MM.1S (cell line): ENCODE data around the gene MYO9B.

Source experiments
- DNase-seq: peaks from one replicate; pipeline ENCODE4 v3.0.0-alpha.2; 2015
- H2AFZ ChIP-seq: fragments of 300-600 bp; sonication (generic); 2 replicates; pipeline ENCODE4 v1.6.0; 2016; ENCODE audit warnings: antibody characterized with exemption, low read length
- H3F3A ChIP-seq: fragments of 300-600 bp; sonication (generic); 2 replicates; pipeline ENCODE4 v1.6.1; 2016; ENCODE audit warnings: mild to moderate bottlenecking, antibody characterized with exemption, low read length, moderate library complexity, mixed read lengths; ENCODE audit not compliant: insufficient read depth
- H3K27ac ChIP-seq: fragments of 300-600 bp; sonication (generic); 2 replicates; pipeline ENCODE4 v1.5.1; 2016; ENCODE audit warnings: mild to moderate bottlenecking, low read length
- H3K27me3 ChIP-seq: fragments of 300-600 bp; sonication (generic); replicated peaks from 2 replicates; pipeline ENCODE4 v1.6.0; 2016; ENCODE audit warnings: low read length; ENCODE audit not compliant: insufficient read depth
- H3K36me3 ChIP-seq: fragments of 300-600 bp; sonication (generic); replicated peaks from 2 replicates; pipeline ENCODE4 v1.6.1; 2016; ENCODE audit warnings: mild to moderate bottlenecking, low read length, mixed read lengths; ENCODE audit not compliant: insufficient read depth
- H3K4me1 ChIP-seq: fragments of 300-600 bp; sonication (generic); 2 replicates; pipeline ENCODE4 v1.6.1; 2016; ENCODE audit warnings: low read length, mixed read lengths
- H3K4me2 ChIP-seq: fragments of 300-600 bp; sonication (generic); 2 replicates; pipeline ENCODE4 v1.6.0; 2016; ENCODE audit warnings: low read depth, low read length
- H3K4me3 ChIP-seq: fragments of 300-600 bp; sonication (generic); 2 replicates; pipeline ENCODE4 v1.5.1; 2016; ENCODE audit warnings: low read length, mixed read lengths
- H3K79me2 ChIP-seq: fragments of 300-600 bp; sonication (generic); 2 replicates; pipeline ENCODE4 v1.6.1; 2016; ENCODE audit warnings: mixed run types, low read length, mixed read lengths
- H3K9ac ChIP-seq: fragments of 300-600 bp; sonication (generic); 2 replicates; pipeline ENCODE4 v1.6.1; 2016; ENCODE audit warnings: low read length, mixed read lengths
- H3K9me2 ChIP-seq: fragments of 300-600 bp; sonication (generic); replicated peaks from 2 replicates; pipeline ENCODE4 v1.6.1; 2016; ENCODE audit warnings: mild to moderate bottlenecking, low read length, mixed read lengths; ENCODE audit not compliant: insufficient read depth
- H3K9me3 ChIP-seq: fragments of 300-600 bp; sonication (generic); replicated peaks from 2 replicates; pipeline ENCODE4 v1.6.1; 2016; ENCODE audit warnings: mild to moderate bottlenecking, low read length, mixed read lengths; ENCODE audit not compliant: insufficient read depth
- H4K20me1 ChIP-seq: fragments of 300-600 bp; sonication (generic); 2 replicates; pipeline ENCODE4 v1.6.1; 2016; ENCODE audit warnings: mild to moderate bottlenecking, low read length, moderate library complexity, mixed read lengths; ENCODE audit not compliant: insufficient read depth
- EZH2 ChIP-seq: fragments of 300-600 bp; sonication (generic); optimal IDR thresholded peaks from 2 replicates; pipeline ENCODE3; 2017; ENCODE audit warnings: low read depth, mild to moderate bottlenecking, antibody characterized with exemption, low read length, mixed read lengths
- EZH2phosphoT487 ChIP-seq: fragments of 300-600 bp; sonication (generic); IDR thresholded peaks from 2 replicates; pipeline ENCODE4 v1.6.1; 2018; ENCODE audit warnings: antibody characterized with exemption, low read length
- TF ChIP-seq, protein P1 (sequence below): fragments of 300-600 bp; sonication (generic); IDR thresholded peaks from 2 replicates; pipeline ENCODE4 v1.5.1; 2016; ENCODE audit warnings: antibody characterized with exemption, low read length, mixed read lengths

The MYO9B gene

DNA sequence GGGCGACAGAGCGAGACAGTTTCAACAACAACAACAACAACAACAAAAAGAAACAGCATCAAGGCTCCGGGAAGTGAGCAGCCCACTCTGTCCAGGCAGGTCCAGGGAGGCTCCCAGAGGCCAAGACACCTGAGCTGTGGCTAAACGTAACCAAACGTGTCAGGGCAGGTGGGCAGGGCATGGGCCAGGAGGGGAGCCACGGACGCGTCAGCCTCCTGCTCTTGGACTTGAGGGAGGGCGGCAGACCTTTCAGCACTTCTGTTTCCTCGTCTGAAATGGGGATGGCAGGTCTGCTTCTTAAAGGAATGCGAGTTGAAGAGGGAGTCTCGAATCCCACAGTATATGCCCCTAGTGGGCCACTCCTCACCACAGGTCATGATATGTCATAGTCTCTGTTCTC lies 53.8 kb downstream of the MYO9B start:
- Histone ChIP-seq H3K9ac (no peak overlapping the region), H3K27me3 (no peaks in the 10 kb centered on the region), H3K9me3 (no peaks in the 10 kb centered on the region), H3F3A (no peaks in the 10 kb centered on the region), H3K36me3 (no peaks in the 10 kb centered on the region), H3K4me3 (no peak overlapping the region), H2AFZ (no peak overlapping the region), H3K4me2 (no peak overlapping the region), H3K27ac (no peak overlapping the region), H3K4me1 (no peaks in the 10 kb centered on the region), H3K79me2 (no peaks in the 10 kb centered on the region), H4K20me1 (no peaks in the 10 kb centered on the region), H3K9me2 (no peaks in the 10 kb centered on the region)
- TF ChIP-seq EZH2 (no peak), EZH2phosphoT487 (no peak)
- TF ChIP-seq, protein P1, sequence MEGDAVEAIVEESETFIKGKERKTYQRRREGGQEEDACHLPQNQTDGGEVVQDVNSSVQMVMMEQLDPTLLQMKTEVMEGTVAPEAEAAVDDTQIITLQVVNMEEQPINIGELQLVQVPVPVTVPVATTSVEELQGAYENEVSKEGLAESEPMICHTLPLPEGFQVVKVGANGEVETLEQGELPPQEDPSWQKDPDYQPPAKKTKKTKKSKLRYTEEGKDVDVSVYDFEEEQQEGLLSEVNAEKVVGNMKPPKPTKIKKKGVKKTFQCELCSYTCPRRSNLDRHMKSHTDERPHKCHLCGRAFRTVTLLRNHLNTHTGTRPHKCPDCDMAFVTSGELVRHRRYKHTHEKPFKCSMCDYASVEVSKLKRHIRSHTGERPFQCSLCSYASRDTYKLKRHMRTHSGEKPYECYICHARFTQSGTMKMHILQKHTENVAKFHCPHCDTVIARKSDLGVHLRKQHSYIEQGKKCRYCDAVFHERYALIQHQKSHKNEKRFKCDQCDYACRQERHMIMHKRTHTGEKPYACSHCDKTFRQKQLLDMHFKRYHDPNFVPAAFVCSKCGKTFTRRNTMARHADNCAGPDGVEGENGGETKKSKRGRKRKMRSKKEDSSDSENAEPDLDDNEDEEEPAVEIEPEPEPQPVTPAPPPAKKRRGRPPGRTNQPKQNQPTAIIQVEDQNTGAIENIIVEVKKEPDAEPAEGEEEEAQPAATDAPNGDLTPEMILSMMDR: no peak
- no peak for DNase-seq

DNA sequence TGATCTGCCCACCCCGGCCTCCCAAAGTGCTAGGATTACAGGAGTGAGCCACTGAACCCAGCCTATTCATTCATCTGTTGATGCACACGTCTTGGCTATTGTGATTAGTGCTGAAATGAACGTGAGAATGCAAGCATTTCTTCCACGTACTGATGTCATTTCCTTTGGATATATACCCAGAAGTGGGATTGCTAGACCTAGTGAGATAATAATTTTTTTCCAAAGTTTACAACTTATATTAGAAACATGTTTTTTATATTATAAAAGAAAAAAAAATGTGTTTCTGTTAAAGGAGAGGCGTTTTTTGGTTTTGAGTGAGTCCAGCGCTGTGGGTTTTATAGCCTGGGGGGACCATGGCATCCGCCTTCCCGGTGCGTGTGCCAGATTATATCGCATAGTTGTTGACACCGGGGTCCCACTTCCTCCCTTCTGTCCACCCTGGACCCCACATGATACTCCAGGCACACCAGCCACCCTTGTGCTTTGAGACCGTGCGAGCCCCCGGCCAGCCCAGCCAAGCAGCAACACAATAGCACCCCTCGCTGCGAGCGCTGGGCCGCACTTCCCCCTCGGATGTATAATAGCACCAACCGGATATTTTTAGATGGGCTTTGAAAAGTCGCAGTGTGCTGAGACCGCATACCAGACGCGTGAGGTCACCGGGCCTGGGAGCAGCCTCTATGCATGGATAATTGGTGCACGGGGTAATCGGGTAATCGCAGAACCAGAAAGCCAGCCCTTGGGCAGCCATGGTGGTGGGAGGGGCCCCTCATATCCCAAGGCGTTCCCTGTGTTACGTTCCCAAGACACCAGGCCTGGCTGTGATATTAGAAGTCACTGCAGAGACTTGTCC lies 59.6 kb downstream of the MYO9B start:
- TF ChIP-seq EZH2 (no peak), EZH2phosphoT487 (no peak)
- TF ChIP-seq, protein P1: no peak
- no peak overlapping the region for H3K4me3 ChIP-seq
- no peaks in the 10 kb centered on the region for H4K20me1 ChIP-seq
- H3K4me1 ChIP-seq: 0 out of 2 replicates have a peak, but pooled peaks cover 3% of the 10 kb centered on the region
- DNase-seq: peak; percentile 39
- no peaks in the 10 kb centered on the region for H3K79me2 ChIP-seq
- no peak overlapping the region for H3K9ac ChIP-seq
- H2AFZ ChIP-seq: no peak overlapping the region
- no peaks in the 10 kb centered on the region for H3K9me3 ChIP-seq
- H3K27ac ChIP-seq: peak overlapping the region; percentile 29; the same call in 1 of the 2 replicates
- no peaks in the 10 kb centered on the region for H3K9me2 ChIP-seq
- no peaks in the 10 kb centered on the region for H3F3A ChIP-seq
- H3K36me3 ChIP-seq: no peaks in the 10 kb centered on the region
- no peaks in the 10 kb centered on the region for H3K27me3 ChIP-seq
- H3K4me2 ChIP-seq: peak overlapping the region; percentile 52; the same call in 1 of the 2 replicates

DNA sequence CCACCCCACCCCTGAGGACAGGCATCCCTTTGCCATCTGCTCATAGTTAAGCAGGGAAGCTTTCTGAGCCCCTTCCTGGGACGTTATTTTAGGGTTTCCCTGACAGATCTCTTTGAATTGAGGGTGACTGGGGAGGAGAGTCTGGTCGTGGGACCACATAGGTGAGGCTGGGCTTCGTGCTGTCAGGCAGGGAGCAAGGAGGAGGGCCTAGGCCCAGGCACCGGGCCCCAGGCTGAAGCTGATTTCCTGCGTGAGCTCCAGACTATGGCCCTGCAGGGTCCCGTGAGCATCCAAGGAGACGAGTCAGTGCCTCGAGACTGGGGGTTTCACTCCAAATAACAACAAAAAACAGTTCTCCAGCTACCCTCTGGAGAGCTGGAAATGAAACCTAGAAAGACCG lies 60.4 kb downstream of the MYO9B start:
- no peaks in the 10 kb centered on the region for H3F3A ChIP-seq
- H3K4me1 ChIP-seq: 0 out of 2 replicates have a peak, but pooled peaks cover 3% of the 10 kb centered on the region
- H3K79me2 ChIP-seq: no peaks in the 10 kb centered on the region
- TF ChIP-seq EZH2phosphoT487 (no peak), EZH2 (no peak)
- TF ChIP-seq, protein P1: no peak
- H3K27me3 ChIP-seq: no peaks in the 10 kb centered on the region
- no peak overlapping the region for H3K27ac ChIP-seq
- H3K9me3 ChIP-seq: no peaks in the 10 kb centered on the region
- DNase-seq: no peak
- no peak overlapping the region for H3K4me3 ChIP-seq
- H3K9ac ChIP-seq: no peak overlapping the region
- no peak overlapping the region for H3K4me2 ChIP-seq
- no peaks in the 10 kb centered on the region for H4K20me1 ChIP-seq
- H3K36me3 ChIP-seq: no peaks in the 10 kb centered on the region
- no peaks in the 10 kb centered on the region for H3K9me2 ChIP-seq
- H2AFZ ChIP-seq: no peak overlapping the region
